Erythroblast (primary cell): Measurements from ENCODE around the gene CYB561.

ENCODE experiments used
- GATA1 ChIP-seq: IDR thresholded peaks from 2 replicates; pipeline ENCODE4 v1.6.1; 2011; ENCODE audit warnings: low read depth, mild to moderate bottlenecking, control low read depth, low read length, moderate library complexity
- POLR2A ChIP-seq: IDR thresholded peaks from 2 replicates; pipeline ENCODE4 v1.6.1; 2011; ENCODE audit warnings: mild to moderate bottlenecking, low read length

DNA sequence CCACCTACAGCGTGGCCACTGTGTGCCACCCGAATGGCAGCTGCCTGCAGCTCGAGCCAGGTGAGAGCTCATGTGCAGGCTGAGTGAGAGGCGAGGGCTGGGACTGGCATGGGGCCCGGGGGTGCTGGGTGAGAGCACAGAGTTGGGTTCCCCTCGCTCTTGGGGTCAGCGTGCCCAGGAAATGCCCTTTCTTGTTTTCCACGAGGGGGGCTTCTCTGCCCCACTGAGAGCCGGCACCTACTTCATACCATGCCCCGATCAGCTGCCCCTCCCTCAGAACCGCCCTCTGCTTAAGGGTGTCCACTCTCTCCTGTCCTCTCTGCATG lies 40.9 kb upstream of the CYB561 start:
- TF ChIP-seq POLR2A (no peak), GATA1 (no peak)
